Measurements from ENCODE around the gene DENND1C. TPM values are rescaled to one million over a fixed set of nuclear protein-coding genes. Genes with fewer than 3 reads are reported as not detected.
A peak's percentile ranks its signal among the peaks of the same experiment; 100 is the strongest.

Gene DENND1C
- total and polyA plus RNA-seq, 7 donors, result 0.17 to 0.93 (median 0.27) TPM

DNA sequence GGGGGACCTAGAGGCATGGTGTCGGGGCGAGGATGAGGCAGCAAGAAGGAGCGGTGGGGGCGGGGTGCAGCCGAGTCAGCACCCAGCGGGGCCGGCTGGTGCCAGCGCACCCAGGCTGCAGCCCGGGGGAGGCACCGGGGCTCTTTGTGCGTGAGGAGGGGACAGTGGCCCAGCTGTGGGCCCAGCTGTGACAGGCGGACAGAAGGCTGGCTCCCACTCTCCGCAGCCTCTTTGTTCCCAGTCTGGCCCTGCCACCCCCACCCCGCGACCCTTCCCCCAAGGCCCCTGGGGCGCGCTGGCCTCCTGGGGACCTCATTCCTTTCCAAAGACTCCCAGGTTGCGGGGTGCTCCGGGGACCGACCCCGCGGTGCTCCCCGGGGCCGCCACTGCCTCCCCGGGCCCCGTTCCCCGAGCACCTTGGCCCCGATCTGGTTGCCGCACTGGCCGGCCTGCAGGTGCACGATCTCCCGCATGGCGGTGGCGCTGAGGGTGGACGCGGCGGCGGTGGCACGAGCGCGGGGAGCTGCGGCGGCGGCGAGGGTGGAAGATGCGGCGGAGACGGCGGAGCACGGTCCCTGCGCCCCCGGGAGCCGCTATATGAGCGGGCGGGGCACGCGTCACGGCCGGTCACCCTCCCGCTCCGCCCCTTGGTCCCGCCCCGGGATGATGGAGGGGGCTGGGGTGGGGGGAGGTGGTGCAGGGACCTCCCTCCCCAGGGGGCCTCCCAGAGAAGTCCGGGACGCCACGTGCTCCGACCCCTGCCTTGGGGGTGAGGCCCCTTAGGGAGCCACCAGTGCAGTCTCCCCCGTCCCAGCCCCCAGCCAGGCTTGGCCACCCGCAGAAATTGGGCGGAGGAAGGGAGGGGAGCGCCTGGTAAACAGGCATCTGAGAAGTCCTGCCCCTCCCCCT, 20.4 kb upstream of the DENND1C start, which contains the start of gene TUBB4A:
Gene TUBB4A, minus strand, starts transcription at position 570 of the 909 bp plus-strand sequence. Its CDS starts 97 bp downstream, at position 473.
- Histone ChIP-seq H3K36me3 (ENCODE audit: insufficient read depth in 1 of 2, low read depth in 1 of 2) (no peaks in the 10 kb centered on the region), H3K4me1 (no peaks in the 10 kb centered on the region), H3K27ac (no peak within 1 kb of the TSS), H3K4me3 (peak within 1 kb of the TSS; percentile 58), H3K27me3 (ENCODE audit: insufficient read depth in 3 of 3, low read length in 2 of 3) (peaks cover 0 to 33% (median 23%) of the 10 kb centered on the region in 3 donors), H3K9me3 (no peaks in the 10 kb centered on the region)
- intact Hi-C loops (cut with DNase I), result no loop called here
- peak in 3 of 4 donors; percentile 25 to 66 (median 48) for ATAC-seq
- 0 to 1% (median 1%) methylated on average over 26 to 71 of the region's 71 CpGs for WGBS, 3 donors
- TF ChIP-seq, protein P1, sequence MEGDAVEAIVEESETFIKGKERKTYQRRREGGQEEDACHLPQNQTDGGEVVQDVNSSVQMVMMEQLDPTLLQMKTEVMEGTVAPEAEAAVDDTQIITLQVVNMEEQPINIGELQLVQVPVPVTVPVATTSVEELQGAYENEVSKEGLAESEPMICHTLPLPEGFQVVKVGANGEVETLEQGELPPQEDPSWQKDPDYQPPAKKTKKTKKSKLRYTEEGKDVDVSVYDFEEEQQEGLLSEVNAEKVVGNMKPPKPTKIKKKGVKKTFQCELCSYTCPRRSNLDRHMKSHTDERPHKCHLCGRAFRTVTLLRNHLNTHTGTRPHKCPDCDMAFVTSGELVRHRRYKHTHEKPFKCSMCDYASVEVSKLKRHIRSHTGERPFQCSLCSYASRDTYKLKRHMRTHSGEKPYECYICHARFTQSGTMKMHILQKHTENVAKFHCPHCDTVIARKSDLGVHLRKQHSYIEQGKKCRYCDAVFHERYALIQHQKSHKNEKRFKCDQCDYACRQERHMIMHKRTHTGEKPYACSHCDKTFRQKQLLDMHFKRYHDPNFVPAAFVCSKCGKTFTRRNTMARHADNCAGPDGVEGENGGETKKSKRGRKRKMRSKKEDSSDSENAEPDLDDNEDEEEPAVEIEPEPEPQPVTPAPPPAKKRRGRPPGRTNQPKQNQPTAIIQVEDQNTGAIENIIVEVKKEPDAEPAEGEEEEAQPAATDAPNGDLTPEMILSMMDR (IDR thresholded peaks at IDR 0.05), result no peak
- peak; percentile 40 to 63 for DNase-seq

DNA sequence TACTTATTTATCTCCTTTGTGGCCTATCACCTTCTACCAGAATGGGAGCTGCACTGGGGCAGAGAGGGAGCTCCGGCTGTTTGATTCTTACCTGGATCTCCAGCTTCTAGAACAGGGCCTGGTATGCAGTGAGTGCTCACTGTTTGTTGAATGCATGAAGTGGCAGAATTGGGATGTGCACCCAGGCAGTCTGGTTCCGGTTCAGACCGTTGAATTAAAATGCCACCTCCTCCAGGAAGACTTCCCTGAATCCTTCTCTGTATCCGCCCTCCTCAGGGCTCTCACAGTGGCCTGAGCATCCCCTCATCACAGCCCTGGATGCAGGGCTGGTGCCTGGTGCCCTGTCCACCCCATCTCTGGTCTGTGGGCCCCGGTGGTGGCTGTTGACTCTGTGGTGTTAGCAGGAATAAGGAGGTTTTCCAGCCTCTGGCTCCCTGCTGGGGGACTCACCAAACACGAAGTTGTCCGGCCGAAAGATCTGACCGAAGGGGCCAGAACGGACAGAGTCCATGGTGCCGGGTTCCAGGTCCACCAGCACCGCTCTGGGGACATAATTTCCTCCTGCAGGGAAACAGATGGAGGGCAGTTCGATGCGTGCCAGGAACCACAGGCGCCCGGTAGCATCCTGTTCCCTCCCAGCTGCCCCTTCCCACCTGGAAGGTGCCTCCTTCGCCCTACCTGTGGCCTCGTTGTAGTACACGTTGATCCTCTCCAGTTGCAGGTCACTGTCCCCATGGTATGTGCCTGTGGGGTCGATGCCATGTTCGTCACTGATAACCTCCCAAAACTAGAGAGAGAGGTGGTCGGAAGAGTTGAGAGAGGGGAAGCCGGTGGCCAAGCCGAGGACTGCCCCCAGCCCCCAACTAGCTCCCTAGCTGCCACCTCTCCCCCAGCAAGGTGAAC, 19.5 kb upstream of the DENND1C start:
- no peak for ATAC-seq
- TF ChIP-seq, protein P1 (IDR thresholded peaks at IDR 0.05), result no peak
- intact Hi-C loops (cut with DNase I), result no loop called here
- Histone ChIP-seq H3K4me3 (peak overlapping the region; percentile 58), H3K27me3 (ENCODE audit: insufficient read depth in 3 of 3, low read length in 2 of 3) (peaks cover 0 to 33% (median 23%) of the 10 kb centered on the region in 3 donors), H3K9me3 (no peaks in the 10 kb centered on the region), H3K36me3 (ENCODE audit: insufficient read depth in 1 of 2, low read depth in 1 of 2) (no peaks in the 10 kb centered on the region), H3K27ac (no peak overlapping the region), H3K4me1 (no peaks in the 10 kb centered on the region)
- DNase-seq, result no peak
- WGBS, 3 donors, result 47 to 51% (median 51%) methylated on average over 24 of the region's 24 CpGs

DNA sequence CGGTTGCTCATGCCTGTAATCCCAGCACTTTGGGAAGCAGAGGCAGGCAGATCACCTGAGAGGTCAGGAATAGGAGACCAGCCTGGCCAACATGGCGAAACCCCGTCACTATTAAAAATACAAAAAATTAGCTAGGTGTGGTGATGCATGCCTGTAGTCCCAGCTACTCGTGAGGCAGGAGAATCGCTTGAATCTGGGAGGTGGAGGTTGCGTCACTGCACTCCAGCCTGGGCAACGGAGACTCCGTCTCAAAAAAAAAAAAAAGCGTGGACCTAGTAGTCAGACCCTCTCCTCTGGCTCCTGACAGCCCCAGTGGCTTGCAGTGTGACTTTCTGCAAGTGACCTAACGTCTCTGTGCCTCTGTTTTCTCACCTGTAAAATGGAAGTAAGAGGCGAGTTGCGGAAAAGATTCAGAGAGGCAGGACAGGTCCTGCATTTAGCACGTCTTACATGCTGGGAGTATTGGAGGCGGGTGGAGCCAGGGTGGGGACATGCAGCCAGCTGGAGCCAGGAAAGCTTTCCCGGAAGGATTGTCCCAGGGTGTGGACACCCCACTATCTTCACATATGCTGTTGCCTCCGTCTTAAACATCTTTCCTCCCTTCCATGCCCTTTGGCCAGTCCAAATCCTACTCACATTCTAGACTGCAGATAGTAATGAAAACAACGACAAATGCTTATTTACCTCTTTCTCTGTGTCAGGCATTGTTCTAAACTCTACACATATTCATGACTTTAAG, 17.6 kb upstream of the DENND1C start:
- intact Hi-C loops (cut with DNase I), result no loop called here
- no peaks in the 10 kb centered on the region for H3K36me3 ChIP-seq (ENCODE audit: insufficient read depth in 1 of 2, low read depth in 1 of 2)
- TF ChIP-seq, protein P1 (IDR thresholded peaks at IDR 0.05), result no peak
- H3K9me3 ChIP-seq, result no peaks in the 10 kb centered on the region
- DNase-seq (no peak), ATAC-seq (no peak)
- no peak overlapping the region for H3K4me3 ChIP-seq
- no peaks in the 10 kb centered on the region for H3K4me1 ChIP-seq
- H3K27me3 ChIP-seq (ENCODE audit: insufficient read depth in 3 of 3, low read length in 2 of 3), result peaks cover 0 to 29% (median 23%) of the 10 kb centered on the region in 3 donors
- WGBS, 3 donors, result 56 to 64% (median 62%) methylated on average over 15 to 17 of the region's 17 CpGs
- no peak overlapping the region for H3K27ac ChIP-seq

DNA sequence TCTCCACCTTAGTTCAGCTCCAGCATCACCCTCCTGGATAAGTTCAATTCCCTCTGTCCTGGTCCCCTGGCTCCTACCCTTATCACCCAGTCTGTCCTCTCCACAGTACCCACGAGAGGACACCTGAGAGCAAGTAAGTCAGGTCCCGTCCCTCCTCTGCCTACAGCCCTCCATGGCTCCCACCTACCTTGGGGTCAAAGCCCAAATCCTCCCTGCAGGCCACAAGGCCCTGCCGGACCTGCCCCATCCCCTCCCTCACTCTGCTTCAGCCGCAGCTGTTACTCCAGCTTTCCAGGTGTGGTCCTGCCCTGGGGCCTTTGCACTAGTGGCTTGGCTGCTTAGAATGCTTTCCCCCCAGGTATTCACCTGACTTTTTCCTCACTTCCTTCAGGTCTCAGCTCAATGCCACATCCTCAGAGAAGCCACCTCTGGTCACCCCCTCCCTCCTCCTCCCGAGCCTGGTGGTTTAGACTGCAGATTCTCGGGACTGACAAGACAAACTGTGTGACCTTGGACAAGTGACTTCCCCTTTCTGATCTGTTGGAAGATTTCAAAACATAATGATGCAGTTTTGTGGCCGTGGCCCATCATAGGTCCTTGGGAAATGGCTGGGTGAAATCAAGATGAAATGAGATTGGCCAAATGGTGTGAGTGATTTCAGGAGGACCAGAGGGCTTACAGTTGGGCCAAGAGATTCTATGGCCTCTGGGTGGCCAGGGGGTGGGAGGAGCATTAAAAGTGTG, 16.9 kb upstream of the DENND1C start:
- DNase-seq, result no peak
- no peaks in the 10 kb centered on the region for H3K36me3 ChIP-seq (ENCODE audit: insufficient read depth in 1 of 2, low read depth in 1 of 2)
- 63 to 75% (median 67%) methylated on average over 7 of the region's 7 CpGs for WGBS, 3 donors
- TF ChIP-seq, protein P1 (IDR thresholded peaks at IDR 0.05), result no peak
- peaks cover 0 to 29% (median 21%) of the 10 kb centered on the region in 3 donors for H3K27me3 ChIP-seq (ENCODE audit: insufficient read depth in 3 of 3, low read length in 2 of 3)
- H3K4me3 ChIP-seq, result no peak overlapping the region
- no peak overlapping the region for H3K27ac ChIP-seq
- no peak for ATAC-seq
- no peaks in the 10 kb centered on the region for H3K9me3 ChIP-seq
- intact Hi-C loops (cut with DNase I), result no loop called here
- H3K4me1 ChIP-seq, result no peaks in the 10 kb centered on the region
